Left colon (tissue), 2 donors: Measurements from ENCODE around the gene PLEKHN1. TPM values are rescaled to one million over a fixed set of nuclear protein-coding genes. Genes with fewer than 3 reads are reported as not detected.
"Not testable (repeated sequence)": the region's sequence is repeated elsewhere in the genome, so short reads cannot be mapped to it uniquely, and the experiment has no call there.

Experiments used
- ATAC-seq: fragments of 200-7000 bp; cut with Tn5 transposase; one replicate; pipeline ENCODE4 v1.9.1; 2020; ENCODE audit warnings: mild to moderate bottlenecking, moderate library complexity
- DNase-seq, 2 donors: peaks; one replicate each; pipeline ENCODE4 v3.0.0-alpha.2; 2020
- intact Hi-C, 2 donors: fragments of 100-400 bp; cut with DNase I in 1 of 2; cut with micrococcal nuclease in 1 of 2; formaldehyde crosslinking; loops; one replicate each; pipeline versions ENCODE4 v1.11.2 to v1.14.0; 2022; cut with DNase I, micrococcal nuclease
- total RNA-seq, 2 donors: library from RNA; stranded (reverse); fragmentation: NEBNext Ultra II Directional; extraction: Animal tissue kit (Norgen Biotek cat#: 25700); gene quantifications; one replicate each; pipeline ENCODE4 v1.2.1, GENCODE V29; 2021
- donor health status: DM: no; HTN: no; CAD: no.
- donor health status: DM: yes; HTN: yes; CAD: no.

The PLEKHN1 gene
- total RNA-seq, 2 donors from 2014 or later: 0.58 to 0.95 TPM

GRCh38 chr1:1010131-1010530 lies 43.8 kb downstream of the PLEKHN1 start:
- ATAC-seq, intact Hi-C loops, DNase-seq: not testable (repeated sequence)

DNA sequence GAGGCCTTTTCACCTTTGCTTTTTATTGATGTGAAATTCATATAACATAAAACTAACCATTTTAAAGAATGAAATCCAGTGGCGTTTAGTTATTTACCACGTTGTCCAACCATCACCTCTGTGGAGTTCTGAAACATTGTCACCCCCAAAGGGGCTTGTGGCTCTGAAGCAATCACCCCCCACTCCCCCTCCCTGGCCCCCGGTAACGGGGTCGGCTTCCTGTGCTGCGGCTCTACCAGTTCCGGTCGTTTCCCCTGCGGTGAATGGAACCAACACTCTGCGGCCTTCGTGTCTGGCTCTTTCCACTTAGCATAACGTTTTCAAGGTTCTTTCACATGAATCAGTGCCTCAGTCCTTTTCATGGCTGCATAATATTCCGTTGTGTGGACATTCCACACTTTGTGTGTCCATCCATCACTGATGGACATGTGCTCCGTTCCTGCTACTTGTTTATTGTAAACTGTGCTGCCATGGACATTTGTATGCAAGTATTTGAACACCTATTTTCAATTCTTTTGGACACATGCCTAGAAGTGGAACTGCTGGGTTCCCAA lies 45.2 kb downstream of the PLEKHN1 start:
- intact Hi-C loops: no loop called here
- no peak for DNase-seq
- no peak for ATAC-seq

DNA sequence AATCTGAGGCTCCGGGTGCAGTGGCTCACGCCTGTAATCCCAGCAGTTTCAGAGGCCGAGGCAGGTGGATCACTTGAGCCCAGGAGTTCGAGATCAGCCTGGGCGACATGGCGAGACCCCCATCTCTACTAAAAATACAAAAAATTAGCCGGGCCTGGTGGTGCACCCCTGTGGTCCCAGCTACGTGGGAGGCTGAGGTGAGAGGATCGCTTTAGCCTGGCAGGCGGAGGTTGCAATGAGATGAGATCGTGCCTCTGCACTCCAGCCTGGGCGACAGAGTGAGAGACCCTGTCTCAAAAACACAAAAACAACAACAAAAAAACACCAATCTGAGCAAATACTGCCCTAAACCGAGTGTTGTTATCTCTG lies 46.4 kb downstream of the PLEKHN1 start:
- ATAC-seq: peak; percentile 5
- DNase-seq: peak; percentile 12 to 19
- intact Hi-C loops: not testable (repeated sequence)

- intact Hi-C loops: no loop called here
- DNase-seq (peak; percentile 89 to 96), ATAC-seq (peak; percentile 91)
Observed at GRCh38 chr1:1013105-1013921, 47.0 kb downstream of the PLEKHN1 start, which contains the start of gene ISG15. Gene ISG15, plus strand, starts transcription at chr1:1013497. Its CDS starts 77 bp downstream, at chr1:1013574.

DNA sequence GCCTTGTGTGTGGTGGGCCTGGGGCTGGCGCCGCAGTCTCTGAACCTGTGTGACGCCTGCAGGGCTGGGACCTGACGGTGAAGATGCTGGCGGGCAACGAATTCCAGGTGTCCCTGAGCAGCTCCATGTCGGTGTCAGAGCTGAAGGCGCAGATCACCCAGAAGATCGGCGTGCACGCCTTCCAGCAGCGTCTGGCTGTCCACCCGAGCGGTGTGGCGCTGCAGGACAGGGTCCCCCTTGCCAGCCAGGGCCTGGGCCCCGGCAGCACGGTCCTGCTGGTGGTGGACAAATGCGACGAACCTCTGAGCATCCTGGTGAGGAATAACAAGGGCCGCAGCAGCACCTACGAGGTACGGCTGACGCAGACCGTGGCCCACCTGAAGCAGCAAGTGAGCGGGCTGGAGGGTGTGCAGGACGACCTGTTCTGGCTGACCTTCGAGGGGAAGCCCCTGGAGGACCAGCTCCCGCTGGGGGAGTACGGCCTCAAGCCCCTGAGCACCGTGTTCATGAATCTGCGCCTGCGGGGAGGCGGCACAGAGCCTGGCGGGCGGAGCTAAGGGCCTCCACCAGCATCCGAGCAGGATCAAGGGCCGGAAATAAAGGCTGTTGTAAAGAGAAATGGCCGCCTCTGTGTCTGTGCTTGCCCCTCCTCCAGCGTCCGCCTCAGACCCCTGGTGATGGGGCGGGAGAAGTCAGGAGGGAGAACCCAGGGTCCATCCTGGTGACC lies 47.8 kb downstream of the PLEKHN1 start:
- ATAC-seq (no peak), DNase-seq (peak in 1 of 2 donors; percentile 39)
- intact Hi-C loops: no loop called here

- DNase-seq (peak in 1 of 2 donors; percentile 38), ATAC-seq (no peak)
- intact Hi-C loops: no loop called here
Observed at GRCh38 chr1:1014799-1015681, 48.8 kb downstream of the PLEKHN1 start.

- intact Hi-C loops, DNase-seq, ATAC-seq: not testable (repeated sequence)
Observed at GRCh38 chr1:1017397-1018320, 51.4 kb downstream of the PLEKHN1 start.

DNA sequence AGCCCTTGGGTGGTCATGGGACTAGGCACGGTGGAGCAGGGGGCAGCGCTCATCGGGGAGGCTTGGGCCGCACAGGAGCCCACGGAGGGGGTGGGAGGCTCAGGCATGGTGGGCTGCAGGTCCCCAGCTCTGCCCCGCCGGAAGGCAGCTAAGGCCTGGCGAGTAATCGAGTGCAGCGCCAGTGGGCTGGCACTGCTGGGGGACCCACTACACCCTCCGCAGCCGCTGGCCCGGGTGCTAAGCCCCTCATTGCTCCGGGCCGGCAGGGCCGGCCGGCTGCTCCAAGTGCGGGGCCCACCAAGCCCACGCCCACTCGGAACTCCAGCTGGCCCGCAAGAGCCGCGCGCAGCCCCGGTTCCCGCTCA lies 52.0 kb downstream of the PLEKHN1 start:
- intact Hi-C loops: not testable (repeated sequence)

DNA sequence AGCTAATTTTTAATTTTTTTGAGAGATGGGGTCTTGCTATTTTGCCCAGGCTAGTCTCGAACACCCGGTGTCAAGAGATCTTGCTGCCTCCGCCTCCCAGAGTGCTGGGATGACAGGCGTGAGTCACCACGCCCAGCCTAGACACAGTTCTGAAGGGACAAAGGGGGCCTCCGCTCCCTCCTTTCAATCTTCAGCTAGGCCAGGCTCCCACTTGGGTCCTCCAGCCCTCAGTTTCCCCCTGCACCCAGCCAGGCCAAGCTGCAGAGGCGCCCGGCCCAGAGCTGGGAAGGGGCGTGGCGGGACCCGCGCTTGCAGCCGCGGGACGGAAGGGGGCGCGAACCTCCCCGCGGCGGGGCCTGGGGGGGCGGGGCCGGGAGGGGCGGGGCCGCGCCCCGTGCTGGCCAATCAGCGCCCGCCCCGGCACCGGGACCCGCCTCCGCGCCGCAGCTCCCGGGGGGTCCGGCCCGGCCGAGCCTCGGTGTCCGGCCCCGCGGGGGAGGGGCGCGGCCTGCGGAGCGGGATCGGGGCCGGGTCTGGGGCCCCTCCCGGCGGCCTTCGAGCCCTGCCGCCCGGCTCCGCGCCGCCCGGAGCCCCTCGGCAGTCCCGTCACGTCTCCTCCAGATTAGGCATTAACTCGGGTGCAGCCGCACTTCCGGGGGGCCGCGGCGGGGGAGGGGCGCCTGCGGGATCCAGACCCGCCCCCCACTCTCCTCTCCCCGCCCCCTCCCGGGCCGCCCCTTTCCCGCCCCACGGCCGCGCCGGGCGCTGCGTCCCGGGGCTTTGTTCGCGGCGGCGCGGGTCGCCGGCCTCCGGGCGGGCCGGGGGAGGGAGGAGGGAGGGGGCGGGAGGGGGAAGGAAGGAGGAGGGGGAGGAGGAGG lies 53.1 kb downstream of the PLEKHN1 start:
- DNase-seq: peak; percentile 76 to 85
- intact Hi-C loops: no loop called here
- ATAC-seq: peak; percentile 77

More for the DNA sequence above, 52.0 kb downstream of the PLEKHN1 start:
- not testable (repeated sequence) for DNase-seq, ATAC-seq

GRCh38 chr1:1020000-1020404 lies 53.7 kb downstream of the PLEKHN1 start, which contains the start of gene AGRN:
Gene AGRN, plus strand, starts transcription at chr1:1020120. Its CDS starts 53 bp downstream, at chr1:1020173.
- intact Hi-C loops: no loop called here
- ATAC-seq (peak; percentile 39), DNase-seq (peak in 1 of 2 donors; percentile 71)

DNA sequence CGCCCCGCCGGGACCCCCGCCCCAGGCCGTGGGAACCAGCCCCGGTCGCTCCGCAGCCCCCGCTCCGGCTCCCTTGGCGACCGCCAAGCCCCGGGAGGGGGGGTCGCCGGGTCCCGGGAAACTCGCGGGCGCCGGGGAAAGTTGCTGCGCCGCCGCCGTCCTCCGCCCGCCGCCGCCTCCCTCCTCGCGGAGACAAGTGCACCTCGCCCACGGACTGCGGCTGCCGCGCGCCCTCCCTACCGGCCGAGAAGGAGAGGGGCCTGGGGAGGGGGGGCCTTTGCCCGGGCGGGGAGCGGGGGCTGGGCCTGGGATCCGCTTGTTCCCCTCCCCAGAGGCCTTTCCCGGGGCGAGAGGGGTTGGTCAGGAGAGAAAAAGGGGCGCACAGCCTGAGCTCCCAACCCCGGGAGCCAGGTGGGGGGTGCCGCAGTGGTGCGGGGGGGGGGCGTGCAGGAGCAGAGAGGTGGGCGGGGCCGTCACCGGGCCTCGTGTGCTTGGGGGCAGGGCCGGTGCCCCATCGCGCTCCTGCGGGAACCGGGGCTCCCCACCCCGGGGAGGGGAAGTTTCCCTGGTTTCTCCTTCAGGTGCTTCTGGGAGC lies 54.2 kb downstream of the PLEKHN1 start:
- peak in 1 of 2 donors; percentile 56 for DNase-seq
- peak; percentile 20 for ATAC-seq
- intact Hi-C loops: no loop called here

DNA sequence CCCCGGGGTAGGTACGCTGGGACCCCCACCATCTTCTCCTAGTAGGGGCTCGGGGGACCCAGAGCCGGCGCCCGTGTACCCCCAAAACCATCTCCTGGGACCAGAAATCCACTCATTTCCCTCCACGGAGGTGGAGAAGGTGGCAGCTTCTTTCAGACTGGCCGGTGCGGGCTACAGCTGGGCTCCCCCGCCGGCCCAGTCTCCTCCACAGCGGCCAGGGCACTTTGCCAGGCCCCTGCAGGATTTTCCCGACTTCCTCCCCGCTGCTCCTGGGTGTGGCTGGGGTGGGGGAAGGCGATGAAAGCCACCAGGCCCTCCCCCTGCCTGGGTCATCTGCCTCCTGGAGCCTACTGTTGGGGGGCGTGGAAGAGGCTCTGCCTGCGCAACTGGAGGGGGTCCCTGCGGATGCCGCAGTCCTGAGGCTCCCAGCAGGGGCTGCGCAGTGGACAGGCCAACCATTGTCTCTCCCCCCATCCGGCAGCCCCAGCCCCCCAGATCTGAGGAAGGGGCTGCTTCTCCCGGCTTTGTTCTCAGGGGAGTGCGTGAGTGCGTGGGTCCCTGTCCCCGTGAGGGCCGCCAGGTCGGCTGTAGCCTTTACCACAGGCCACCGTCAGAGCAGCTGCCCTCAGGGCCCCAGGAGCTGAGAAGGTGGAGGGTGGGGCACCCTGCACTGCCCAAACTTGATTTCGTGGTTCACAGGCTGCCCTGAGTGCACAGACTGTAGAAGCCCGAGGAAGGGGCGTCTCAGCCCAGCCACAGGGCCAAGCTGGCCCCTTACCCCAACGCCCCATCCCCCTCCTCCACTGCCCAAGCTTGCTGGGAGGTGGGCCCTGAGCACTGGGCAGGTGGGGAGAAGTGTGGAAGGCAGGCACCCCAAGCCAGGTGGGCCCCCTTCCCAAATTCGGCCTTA lies 55.0 kb downstream of the PLEKHN1 start:
- peak; percentile 82 to 85 for DNase-seq
- intact Hi-C loops: no loop called here
- peak; percentile 58 for ATAC-seq

DNA sequence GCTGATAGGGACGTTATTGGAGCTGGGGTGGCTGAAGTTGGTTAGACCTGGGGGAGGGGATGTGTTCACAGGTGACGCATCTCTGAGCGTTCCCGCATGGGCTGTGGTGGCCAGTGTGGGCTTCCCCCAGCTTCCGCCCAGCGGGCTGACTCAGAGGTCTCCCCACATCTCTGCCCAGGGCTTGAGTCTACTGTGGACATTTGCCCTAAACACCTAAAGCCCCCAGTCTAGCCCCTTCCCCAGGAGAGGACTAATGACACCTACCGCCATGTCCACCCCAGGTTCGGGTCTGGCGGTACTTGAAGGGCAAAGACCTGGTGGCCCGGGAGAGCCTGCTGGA lies 55.6 kb downstream of the PLEKHN1 start:
- no peak for ATAC-seq
- intact Hi-C loops: no loop called here
- no peak for DNase-seq

- DNase-seq (no peak), ATAC-seq (no peak)
- intact Hi-C loops: no loop called here
Observed at GRCh38 chr1:1022302-1023009, 56.2 kb downstream of the PLEKHN1 start.

GRCh38 chr1:1023700-1024099 lies 57.4 kb downstream of the PLEKHN1 start:
- ATAC-seq: no peak
- intact Hi-C loops: no loop called here
- no peak for DNase-seq
